AG04449 (cell line): ENCODE results near the gene RECQL5.

Source experiments
- CTCF ChIA-PET: fragments of 350-600 bp; formaldehyde crosslinking; extraction: SDS; loops from one replicate; lab custom pipeline; 2021; ENCODE audit warnings: antibody characterized with exemption; lab: Yijun Ruan, JAX
- POLR2A ChIA-PET: fragments of 400-600, 350-600 bp; formaldehyde crosslinking; extraction: SDS; loops from one replicate; lab custom pipeline; 2020; ENCODE audit warnings: antibody characterized with exemption, inconsistent platforms; lab: Yijun Ruan, JAX
- DNase-seq: peaks from one replicate; pipeline ENCODE4 v3.0.0-alpha.2; 2010; ENCODE audit warnings: low read depth, low spot score
- H3K4me3 ChIP-seq: 2 replicates; pipeline ENCODE4 v1.5.1; 2011; ENCODE audit warnings: low read depth, mild to moderate bottlenecking, control low read depth, low read length
- TF ChIP-seq, protein P1 (sequence below): IDR thresholded peaks from one replicate; pipeline ENCODE4 v1.5.1; 2011; ENCODE audit warnings: mild to moderate bottlenecking, moderate library complexity, low read length, control low read depth, inconsistent platforms; ENCODE audit not compliant: insufficient read depth; ENCODE audit errors: missing control alignments

RECQL5 gene

DNA sequence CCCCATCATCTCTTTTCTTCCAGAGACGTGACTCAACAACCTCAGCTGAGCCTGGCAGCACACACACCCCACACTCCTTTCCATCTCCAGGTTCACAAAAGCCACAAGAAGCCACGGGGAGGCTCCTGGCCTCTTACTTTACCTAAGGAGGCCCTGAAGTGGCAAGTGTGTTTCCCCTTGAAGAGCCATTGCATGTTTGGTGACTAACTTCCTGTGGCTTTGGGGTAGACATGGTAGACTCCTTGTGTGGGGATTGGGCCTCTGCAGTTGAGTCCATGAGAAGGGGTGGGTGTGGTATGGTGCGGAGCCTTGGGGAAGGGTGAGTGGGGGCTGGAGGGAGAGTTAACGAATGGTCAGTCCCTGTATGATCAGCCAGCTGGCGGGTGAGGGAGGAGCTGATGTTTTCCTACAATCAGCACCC is 24.4 kb upstream of the RECQL5 start:
- H3K4me3 ChIP-seq, result no peak overlapping the region
- TF ChIP-seq, protein P1, sequence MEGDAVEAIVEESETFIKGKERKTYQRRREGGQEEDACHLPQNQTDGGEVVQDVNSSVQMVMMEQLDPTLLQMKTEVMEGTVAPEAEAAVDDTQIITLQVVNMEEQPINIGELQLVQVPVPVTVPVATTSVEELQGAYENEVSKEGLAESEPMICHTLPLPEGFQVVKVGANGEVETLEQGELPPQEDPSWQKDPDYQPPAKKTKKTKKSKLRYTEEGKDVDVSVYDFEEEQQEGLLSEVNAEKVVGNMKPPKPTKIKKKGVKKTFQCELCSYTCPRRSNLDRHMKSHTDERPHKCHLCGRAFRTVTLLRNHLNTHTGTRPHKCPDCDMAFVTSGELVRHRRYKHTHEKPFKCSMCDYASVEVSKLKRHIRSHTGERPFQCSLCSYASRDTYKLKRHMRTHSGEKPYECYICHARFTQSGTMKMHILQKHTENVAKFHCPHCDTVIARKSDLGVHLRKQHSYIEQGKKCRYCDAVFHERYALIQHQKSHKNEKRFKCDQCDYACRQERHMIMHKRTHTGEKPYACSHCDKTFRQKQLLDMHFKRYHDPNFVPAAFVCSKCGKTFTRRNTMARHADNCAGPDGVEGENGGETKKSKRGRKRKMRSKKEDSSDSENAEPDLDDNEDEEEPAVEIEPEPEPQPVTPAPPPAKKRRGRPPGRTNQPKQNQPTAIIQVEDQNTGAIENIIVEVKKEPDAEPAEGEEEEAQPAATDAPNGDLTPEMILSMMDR, result no peak
- ChIA-PET CTCF (interaction anchor here (1.0 to 13.0 kb wide), 3 partner anchors 10 to 58 kb away, joined by 5 to 121 read pairs (median 48); partner anchors contain the start of gene SMIM5), POLR2A (interaction anchor here (1.0 kb wide), 1 partner anchor 12 kb away, joined by 3 read pairs; no protein-coding TSS in a partner anchor)
- no peak for DNase-seq

DNA sequence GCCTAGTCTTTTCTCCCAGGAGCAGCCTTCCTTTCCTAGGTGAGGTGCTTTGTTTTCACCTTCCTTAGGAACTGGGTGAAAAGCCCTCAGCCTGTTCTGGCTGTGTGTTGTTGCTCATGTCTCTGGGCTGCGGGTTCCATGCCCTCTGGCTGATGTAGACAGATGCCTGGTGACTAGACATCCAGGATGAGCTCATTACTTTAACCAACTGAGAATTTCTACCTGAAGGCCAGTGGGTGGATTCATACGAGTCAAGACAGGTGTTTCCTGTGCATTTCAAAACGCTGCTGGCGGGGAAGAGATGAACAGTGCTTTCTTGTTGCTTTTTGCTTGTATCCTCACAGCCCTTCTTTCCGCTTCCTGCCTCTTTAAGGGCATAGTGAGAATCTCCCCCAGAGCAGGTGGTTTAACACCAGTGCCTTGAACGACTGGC is 22.5 kb upstream of the RECQL5 start:
- H3K4me3 ChIP-seq, result no peak overlapping the region
- POLR2A ChIA-PET, result no interaction called here
- TF ChIP-seq, protein P1, result no peak
- DNase-seq, result no peak
- CTCF ChIA-PET, result interaction anchor here (1.7 to 13.0 kb wide), 2 partner anchors 10 to 16 kb away, joined by 4 to 121 read pairs; no protein-coding TSS in a partner anchor

DNA sequence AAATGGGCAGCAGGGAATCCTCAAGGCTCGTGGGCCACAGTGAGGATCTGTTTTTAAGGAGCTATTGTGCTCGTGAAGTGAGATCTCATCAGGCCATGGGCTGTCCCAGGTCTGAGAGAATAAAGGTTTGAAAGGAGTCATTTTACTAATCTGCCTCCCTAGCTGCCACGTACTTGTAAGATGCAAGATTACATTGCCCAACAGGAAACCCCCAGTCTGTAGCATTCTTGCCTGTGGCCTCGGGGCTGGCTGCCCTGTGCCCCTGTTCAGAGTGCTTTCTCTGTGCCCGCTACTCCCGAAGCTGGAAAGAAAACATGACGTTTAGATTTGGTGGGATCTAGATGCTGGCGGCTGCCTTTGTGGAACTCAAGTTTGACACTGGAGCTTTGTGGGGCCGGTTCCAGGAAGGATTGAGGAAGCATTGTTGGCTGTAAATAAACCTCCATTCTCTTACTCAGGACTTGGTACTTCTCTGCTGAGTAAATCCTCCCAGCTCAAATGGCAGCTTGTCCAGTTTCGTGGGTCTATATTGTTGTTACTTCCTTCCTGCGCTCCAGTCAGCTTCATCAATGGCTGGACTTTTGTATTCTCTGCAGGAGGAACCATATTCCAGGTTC is 21.4 kb upstream of the RECQL5 start:
- TF ChIP-seq, protein P1, result no peak
- ChIA-PET POLR2A (interaction anchor here (0.7 kb wide), 1 partner anchor 36 kb away, joined by 3 read pairs; no protein-coding TSS in a partner anchor), CTCF (interaction anchor here (1.1 to 13.0 kb wide), 5 partner anchors 8 to 55 kb away, joined by 3 to 121 read pairs (median 4); partner anchors contain the start of genes RECQL5 and SMIM5)
- no peak overlapping the region for H3K4me3 ChIP-seq
- no peak for DNase-seq

DNA sequence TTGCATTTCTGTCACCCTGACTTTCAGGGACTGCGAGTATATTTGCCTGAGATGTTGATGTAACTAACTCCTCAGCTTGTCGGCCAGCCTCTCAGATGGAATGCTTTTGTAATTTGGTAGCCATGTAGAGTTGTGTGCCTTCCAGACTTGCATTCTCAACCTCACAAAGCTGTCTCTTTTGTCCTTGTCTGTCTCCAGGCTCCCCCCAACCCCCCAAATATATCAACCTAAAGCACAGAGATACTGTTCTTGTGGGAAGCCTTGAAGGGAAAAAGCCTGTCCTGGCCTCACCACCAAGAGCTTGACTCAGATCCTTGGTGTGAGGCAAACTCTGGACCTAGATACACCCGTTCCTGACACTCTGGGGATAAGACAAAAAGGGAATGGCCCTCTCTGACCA is 18.5 kb upstream of the RECQL5 start:
- no peak overlapping the region for H3K4me3 ChIP-seq
- ChIA-PET CTCF (interaction anchor here (1.2 to 13.0 kb wide), 3 partner anchors 9 to 52 kb away, joined by 3 to 121 read pairs (median 11); partner anchors contain the start of gene SMIM5), POLR2A (interaction anchor here (2.0 kb wide), 1 partner anchor 8 kb away, joined by 9 read pairs; no protein-coding TSS in a partner anchor)
- DNase-seq, result no peak
- TF ChIP-seq, protein P1, result no peak

DNA sequence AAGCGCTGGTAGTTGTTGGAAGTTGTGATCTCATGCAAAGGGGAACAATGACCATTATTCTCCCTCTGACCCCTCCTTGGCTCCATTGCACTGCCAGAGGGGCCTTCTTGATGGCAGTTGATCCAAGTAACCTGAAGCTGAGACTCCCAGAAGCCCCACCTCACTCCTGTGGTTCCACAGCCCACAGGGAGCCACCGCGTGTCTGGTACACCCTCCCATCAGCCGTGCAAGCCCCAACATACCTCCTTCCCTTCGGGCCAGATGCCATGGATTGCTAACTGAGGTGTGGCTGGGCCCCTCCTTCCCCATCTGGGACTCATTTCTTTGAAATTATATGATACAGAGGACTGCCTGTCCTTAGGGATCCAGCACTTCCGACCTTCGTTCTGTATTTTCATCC is 18.0 kb upstream of the RECQL5 start:
- ChIA-PET CTCF (interaction anchor here (1.2 to 13.0 kb wide), 4 partner anchors 9 to 52 kb away, joined by 3 to 121 read pairs (median 8); partner anchors contain the start of gene SMIM5), POLR2A (interaction anchor here (2.0 kb wide), 1 partner anchor 9 kb away, joined by 9 read pairs; no protein-coding TSS in a partner anchor)
- no peak overlapping the region for H3K4me3 ChIP-seq
- DNase-seq, result no peak
- TF ChIP-seq, protein P1, result no peak

DNA sequence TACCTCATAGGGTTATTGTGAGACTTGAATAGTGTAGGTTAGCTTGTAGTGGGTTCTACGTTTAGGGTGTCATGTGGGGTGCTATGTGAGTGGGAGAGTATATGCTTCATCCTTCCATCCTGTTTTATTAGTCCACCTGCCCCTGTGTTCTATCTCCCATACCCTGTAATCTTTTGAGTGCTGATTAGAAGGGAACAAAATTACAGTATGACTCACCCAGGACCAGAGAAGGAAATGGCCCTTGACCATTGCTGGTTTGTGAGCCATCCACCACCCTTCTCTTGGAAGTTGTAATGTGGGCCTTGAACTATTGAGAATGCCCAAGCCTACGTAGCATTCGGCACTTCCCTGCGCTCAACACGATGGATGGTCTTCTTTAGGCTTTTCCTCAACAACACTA is 17.3 kb upstream of the RECQL5 start:
- POLR2A ChIA-PET, result interaction anchor here (1.1 to 2.0 kb wide), 2 partner anchors 9 to 17 kb away, joined by 3 to 9 read pairs; partner anchors contain the start of genes RECQL5 and SAP30BP
- CTCF ChIA-PET, result interaction anchor here (0.8 to 13.0 kb wide), 8 partner anchors 9 to 51 kb away, joined by 3 to 121 read pairs (median 4); partner anchors contain the start of gene SMIM5
- TF ChIP-seq, protein P1, result no peak
- DNase-seq, result no peak
- H3K4me3 ChIP-seq, result no peak overlapping the region
